Mesenteric fat pad (tissue), 1 donor: ENCODE data around the gene PPP2R2C. TPM values are rescaled to one million over a fixed set of nuclear protein-coding genes. Genes with fewer than 3 reads are reported as not detected.

Experiments
- DNase-seq: peaks from one replicate; pipeline ENCODE4 v3.0.0-alpha.2; 2020; ENCODE audit warnings: low spot score
- total RNA-seq: library from RNA; stranded (reverse); fragmentation: NEBNext Ultra II Directional; extraction: Animal tissue kit (Norgen Biotek cat#: 25700); gene quantifications from one replicate; pipeline ENCODE4 v1.2.1, GENCODE V29; 2021
- donor health status: DM: yes; HTN: yes; CAD: no.

PPP2R2C gene
- total RNA-seq, 1 donor from 2014 or later = 1.1 TPM

DNA sequence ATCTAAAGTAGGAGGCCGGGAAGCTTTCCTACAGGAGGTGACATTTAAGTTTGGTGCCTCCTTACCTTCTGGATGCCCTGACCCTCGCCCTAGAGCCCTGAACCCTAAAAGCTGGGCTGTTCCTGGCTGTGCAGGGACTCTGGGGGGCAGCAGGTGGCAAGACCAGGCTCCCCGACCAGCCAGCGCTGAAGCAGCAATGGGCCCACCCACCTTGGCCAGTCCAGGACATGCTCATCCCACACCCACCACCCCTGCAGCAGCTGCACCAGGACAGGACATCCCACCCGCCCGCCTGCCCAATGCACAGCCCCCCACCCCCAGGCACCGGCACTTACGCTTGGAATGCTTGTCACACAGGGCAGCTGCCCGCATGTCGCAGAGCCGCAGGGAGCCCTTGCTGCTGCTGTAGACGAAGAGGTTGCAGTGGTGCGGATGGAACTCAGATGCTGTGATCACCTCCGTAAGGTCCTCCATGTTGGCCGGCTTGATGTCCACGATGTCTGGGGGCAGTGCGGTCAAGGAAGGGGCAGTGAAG lies 124.8 kb downstream of the PPP2R2C start:
- DNase-seq = no peak

DNA sequence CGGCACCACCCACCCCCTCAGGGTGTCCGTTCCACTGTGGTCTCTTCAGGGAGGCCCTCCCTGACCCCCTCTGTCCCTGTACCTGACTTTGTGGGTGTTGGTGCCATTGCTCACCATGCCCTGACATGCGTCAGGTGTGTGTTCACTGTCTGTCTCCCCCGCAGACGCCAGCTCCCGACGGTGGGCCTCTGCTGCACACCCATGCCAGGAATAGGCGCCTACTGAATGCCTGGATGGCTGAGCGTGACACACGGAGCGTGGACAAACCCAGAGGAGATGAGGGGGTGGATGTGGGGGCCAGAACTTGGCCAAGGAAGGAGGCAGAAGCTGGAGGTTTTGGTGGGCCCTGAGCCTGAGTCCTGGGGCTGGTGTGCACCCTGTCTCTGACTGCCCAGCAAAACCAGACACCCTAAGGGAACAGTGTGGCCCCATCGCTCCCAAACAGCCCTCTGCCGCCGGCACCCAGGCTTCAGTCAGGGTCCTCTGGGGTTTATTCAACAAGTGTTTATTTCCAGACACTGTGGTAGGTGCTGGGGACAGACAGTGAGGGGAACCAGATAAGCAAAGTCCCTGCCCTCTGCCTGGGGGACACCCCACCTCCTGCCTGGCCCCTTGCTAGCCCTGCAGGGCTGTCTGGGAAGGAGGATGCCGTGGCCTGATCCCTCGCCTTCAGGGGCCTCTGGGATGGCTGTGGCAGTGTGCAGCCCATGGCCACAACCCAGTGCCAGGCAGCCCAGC lies 125.9 kb downstream of the PPP2R2C start:
- DNase-seq = no peak

DNA sequence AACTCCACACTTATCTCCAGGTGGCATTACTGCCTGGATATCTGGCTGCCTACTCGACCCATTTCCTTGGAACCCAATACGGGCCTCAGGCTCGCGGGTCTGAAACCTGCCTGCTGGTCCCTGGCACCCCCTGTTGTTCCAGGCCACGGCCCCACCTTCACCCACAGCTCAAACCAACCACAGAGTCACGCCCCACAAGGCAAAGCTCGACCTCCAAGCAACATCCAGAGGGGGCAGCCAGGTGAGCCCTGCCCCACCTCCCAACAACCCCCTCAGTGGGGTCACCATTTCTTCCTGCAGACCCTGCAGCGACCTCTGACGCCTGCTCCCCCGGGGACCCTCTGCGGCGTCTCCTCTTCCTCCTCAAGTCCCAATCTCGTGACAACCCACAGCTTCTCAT lies 126.5 kb downstream of the PPP2R2C start:
- no peak for DNase-seq

DNA sequence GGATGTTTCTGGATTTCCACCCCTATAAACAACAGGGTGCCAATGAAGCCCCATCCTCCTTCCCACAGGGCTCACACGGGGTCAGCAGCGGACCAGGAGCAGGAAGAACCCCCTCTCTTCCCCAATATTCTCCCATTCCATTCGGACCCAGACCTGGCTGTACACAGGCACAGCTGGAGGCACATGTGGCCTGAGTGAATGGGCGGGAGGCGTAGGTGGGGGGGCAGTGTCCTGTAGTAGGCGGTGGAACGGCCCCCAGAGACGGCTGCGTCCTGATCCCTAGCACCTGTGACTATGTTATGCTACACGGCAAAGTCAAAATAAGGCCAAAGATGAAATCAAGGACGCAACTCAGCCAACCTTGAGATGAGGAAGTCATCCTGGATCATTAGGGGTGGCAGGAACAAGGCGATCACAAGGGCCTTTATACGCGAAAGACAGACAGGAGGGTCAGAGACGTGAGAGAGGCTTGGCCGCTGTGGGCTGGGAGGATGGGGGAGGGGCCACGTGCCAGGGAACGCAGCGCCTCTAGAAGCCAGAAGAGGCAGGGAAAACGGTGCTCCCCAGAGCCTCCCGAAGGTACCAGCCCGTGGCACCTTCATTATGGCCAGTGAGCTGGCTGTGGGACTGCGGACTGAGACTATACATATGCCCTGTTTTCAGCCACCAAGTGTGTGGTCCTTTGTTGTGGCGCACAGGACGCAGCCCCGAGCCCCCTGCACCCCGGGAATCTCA lies 127.2 kb downstream of the PPP2R2C start:
- no peak for DNase-seq

DNA sequence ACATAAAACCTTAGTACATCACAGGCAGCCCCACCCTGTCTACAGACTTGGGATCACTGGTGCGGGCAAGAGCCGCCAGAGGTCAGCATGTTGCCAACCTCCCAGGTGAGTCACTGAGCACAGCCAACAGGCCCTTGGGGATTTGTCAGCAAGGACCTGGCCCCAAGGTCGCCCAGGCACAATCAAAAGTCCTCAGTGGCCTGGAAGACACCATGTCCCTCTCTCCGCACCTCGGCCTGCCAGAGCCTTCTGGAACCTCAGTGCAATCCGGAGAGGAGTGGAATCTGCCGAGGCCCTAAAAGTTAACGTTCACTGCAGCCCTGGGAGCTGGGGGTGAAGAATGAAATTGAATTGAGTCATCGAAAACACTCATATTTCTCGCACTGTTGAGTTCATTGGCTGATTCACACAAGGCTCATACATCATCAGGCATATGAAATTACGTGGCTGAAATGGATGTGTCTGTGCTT lies 128.4 kb downstream of the PPP2R2C start:
- no peak for DNase-seq

DNA sequence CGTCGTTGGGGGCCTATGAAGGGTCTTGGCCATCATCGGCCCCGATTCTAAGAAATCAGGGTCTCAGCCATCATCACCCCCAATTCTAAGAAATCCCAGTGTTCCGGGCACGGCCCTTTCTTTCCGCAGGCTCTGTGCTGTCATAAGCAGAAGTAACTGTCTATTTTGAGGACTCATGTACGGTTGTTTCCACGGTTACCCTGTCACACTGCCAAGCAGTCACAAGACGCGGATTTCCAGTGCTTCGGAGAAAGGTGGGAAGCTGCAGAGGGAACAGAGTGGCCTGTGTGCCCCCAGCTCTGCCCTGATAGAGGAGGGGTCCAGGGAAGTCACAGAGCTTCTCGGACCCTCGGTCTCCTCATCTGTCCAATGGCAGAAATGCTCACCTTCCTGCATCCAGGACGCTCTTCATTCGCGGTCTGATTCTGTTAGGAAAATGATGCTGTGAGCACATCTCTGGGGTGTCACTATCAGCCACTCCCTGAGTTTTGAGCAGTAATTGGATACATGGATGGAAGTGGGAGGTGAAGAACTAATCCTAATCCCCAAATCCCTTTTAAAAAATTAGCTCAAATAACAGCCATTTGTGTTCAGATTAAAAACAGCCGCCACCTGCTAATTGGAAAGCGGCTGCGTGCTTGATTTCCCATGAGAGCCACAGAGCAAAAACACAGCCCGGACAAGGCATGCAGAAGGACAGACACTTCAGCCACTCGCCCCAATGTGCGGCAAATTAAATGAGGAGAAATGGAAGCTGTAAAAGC lies 129.7 kb downstream of the PPP2R2C start:
- no peak for DNase-seq

DNA sequence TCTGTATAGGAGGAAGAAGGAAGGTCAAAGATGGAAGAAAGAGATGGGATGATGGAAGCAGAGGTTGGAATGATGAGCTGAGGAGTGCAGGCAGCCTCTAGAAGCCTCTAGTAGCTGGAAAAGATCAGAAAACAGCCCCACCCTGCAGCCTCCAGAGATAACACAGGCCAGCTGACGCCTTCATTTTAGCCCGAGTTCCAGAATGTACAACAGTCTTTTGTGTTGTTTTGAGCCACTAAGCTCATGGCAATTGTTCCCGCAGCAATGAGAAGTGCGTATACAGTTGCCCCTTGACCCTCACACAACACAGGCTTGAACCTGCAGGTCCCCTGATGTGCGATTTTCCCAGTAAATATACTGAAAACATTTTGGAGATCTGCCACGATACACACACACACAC lies 130.7 kb downstream of the PPP2R2C start:
- no peak for DNase-seq

DNA sequence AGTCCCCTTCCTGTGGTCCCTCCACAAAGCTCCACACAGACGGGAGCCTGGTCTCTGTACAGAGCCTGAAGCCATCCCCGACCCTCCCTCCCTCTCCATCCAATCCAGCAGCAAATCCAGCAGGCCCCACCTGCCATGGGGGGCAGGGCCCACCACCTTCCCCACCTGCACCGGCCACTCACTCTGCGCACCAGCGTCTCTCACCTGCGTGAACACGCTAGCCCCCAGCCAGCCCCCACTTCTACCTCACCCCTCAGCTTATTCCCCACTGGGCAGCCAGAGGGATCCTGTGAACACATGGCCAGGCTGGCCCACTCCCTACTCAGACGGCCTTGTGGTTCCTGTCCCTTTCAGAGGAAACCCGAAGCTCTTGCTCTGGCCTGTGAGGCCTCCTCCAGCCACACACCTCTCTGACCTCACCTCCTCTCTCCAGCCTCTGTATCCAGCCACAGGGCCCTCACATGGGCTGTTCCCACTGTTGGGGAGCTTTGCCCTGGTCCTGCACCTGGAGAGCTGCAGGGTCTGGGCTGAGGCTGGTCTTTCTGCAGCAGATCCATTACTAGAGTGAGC lies 131.9 kb downstream of the PPP2R2C start:
- DNase-seq = no peak

DNA sequence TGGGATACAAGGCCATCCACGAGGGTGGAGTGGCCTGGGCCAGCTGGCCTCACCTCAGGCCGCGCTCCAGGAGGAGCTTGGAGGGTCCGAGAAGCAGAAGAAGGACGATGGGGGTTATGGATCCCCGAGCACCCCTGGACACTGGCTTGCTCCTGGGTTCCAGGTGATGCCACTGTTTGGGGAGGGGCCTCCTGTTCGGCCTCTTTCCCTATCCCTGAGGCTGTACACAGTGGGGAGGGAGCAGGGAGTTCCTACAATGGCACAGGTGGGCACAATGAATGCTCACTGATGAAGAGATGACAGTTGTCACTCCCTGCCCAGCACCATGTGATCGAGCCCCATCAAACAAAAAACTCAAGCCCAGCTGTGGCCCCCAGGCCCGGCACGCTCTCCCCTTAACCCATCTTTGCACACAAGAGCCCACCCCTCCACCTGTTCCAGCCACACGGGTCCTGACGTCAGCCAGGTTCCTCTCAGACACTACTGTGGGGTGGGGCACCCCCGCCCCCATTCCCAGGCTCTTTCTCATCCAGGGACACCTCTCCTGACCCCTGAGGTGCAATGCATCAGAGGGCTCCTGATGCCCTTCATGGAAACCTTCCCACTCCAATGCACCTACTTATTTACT lies 132.5 kb downstream of the PPP2R2C start:
- no peak for DNase-seq

DNA sequence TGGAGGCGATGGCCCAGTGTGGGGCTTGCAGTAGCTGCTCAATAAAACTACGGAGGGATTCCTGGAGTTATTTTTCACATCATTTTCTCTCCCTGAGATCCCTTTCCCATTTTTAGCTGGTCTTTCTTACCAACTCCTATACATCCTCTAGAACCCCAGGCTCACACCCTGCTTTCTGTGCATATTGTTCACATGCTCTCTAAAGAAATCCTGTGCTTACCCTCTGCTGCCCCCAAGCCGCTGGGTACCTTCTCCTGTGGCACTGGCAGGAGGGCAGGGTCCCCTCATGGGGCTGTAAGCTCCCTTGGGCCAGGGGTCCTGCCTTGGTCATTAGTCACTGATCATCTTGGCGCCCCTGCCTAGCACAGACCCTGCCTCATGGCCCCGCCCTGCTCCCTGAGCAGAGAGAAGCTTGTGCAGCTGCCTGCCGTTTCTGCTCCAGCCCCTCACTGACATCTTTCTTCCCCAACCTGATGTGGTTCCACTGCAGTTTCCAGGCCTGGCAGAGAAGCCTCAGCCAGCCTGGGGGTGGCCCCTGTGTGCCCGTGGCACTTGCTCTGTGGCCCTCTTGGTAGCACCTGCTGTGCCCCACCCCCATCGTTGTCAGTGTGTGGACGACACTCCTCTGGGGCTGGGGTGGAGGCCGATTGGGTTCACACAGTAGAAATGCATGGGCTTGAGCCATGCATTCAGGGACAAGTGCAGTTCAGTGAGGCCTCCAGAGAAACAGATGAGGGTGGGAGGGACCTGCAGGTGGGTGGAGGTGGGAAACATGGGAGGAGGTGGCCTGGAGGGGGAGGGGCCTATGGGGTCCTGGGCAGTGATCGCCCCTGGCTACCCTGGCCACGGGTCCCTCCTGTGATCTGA lies 133.2 kb downstream of the PPP2R2C start:
- no peak for DNase-seq

DNA sequence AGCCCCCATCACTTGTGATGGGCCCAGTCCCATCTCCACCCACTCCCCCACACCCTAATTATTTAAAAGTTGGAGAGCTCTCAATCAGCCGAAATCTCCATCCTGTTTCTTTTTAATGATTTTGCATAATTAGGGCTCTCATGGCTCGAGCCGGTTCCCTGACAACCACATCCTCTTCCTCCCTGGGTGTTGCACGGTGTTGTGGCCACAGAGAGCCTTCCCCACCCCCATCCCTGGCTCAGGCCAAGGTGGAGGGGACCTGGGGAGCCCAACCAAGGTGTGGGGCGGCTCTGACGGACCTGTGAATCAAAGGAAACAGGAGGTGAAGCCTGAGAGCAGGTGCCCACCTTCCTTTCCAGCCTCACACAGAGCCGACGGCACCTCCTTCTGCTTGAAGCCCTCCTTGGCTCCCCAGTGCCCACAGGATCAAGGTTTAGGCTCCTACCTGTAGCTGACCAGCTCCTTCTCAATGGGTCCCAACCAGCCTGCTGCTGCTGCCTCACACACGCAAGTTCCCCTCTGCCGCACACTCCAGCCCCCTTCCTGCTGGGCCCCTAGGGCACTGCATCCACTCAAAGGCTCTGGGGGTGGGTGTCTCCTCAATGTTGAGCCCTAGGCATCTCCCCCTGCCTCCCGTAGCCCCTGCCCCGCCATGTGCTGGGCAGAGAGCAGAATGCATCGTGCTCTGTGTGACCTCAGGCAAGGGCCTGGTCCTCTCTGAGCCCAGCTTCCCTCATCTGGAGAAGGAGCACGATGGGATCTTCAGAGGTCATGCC lies 134.1 kb downstream of the PPP2R2C start:
- no peak for DNase-seq

DNA sequence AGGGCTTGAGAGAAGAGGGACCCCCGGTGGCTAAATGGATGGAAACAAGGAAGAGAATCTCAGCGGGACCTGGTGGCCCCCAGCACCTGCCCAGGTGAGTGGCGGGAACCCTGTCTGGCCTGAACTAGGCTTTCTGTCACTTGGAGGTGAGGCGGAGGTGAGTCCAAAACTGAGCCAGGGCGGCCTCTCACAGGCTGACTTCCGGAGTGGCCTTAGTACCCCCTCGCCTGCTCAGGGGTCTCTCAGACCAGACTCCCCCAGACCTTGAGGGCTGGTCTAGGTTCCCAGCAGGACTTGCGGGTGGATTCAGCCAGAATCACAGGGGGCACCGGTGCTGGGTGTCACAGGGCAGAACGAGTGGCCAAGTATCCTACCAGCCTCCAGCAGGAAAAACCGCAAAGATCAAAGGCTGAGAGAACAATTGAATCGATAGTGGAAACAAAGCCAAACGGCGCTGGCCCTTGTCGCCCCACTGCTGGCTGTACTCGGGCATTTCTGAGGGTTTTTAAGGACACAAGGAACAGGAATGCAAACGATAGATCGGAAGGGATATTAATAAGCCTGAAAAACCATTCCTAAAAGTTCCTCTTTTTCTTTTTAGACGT lies 135.0 kb downstream of the PPP2R2C start:
- no peak for DNase-seq

DNA sequence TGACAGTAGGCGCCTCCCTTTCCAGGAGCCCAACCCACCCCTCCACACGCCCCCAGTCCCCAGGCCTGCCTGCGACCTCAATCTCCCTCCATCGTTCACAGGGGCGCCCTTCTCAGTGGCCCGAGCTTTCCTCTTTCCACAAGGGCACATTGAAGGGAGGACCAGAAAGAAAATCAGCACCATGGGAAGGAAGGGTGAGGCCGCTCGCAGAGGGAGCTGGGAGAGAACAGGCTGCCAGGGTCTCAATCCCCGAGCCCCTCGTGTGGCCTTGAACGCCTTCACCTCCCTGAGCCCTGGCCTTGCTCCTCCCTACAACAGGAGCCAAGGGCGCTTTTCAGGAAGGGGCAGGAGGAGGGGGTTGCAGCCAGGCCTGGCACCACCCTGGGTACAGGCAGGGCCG lies 136.2 kb downstream of the PPP2R2C start:
- no peak for DNase-seq

DNA sequence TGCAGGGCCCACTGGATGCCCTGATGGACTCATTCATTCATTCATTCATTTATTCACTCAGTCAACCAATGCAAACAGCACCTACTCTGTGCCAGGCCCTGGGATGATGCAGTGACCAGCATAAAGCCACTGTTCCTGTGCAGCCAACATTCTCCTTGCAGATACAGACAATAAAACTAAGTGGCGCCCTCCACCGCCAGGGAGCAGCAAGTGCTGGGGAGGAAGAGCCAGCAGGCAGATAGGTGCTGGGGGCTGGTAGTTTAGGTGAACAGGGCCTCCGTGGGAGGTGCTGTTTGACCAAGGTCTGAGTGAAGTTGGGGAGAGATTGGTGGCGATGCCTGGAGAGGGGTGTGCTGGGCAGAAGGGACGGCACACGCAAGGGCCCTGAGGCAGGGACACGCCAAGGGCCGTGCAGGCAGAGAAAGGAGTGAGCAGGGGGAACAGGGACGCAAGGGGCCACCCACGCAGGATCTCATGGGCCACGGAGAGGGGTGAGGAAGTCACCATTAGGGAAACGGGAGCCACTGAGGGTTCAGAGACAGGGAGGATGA lies 137.3 kb downstream of the PPP2R2C start:
- no peak for DNase-seq

DNA sequence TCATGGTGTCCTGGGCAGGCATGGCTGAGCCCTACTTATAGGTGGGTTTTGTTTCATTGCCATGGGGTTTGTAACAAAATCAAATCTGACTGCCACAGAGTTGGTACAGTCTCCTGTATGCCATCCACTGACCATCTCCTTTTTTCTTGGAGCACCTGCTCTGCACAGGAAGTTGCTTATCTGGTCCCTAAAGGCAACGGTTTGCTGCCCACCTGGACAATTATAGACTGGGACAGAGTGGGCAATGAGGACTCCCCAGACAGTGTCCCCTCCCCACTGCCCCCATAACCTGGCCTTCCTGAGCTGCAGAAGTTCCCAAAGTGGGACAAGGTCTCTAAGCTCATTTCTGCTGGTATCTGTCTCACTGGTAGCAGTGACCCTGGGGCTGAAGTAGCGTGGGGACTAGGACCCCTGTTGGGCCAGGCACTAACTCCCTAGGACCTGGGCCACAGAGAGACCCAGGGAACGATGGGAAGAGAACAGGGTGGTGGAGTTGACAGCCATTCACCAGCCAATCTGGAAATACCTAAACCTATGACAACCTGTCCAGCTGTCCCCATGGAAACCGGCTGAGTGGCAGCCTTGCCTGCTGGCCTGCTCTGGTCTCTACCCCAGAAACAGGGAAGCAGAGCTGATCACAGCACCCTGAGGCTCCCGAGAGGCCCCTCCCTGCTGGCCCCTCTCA lies 138.1 kb downstream of the PPP2R2C start:
- no peak for DNase-seq

DNA sequence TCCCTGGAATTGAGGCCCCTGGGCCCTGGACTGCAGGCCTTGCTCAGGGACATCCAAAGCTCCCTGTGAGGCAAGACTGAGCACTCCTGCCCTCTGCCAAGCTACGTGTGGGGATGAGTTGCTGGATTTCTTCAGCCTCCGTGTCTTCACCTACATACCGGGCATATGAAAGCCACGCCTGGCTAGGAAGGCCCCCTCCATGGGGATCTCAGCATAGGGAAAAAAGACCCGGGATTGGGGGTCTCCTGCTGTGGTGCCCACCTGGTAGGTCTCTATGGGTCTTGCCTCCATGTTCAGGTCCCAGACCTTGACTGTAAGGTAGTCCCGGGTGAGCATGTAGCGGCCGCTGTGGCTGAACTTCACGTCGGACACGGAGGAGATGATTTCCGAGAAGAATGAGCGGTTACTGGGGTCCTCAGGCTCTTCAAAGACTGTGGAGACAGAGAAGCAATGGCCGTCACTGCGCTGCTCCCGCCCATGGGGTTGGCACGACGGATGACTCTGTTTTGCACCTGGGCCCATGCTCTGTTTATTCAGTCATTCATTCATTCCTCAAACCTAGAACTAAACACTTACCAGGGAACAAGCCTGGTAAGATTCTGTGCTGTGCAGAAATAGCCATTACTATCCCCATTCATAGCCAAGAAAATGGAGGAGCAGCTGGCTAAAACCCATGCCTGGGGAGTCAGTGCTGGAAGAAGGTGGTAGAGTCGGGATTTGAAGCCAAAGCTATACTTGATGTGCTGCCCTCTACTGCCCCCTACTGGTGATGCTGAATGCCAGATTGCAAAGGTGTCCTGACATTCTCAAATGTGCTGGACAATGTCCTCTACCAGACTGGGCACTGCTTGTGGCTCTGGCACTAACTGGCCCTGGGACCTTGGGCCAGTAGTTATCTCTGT lies 138.9 kb downstream of the PPP2R2C start:
- no peak for DNase-seq

DNA sequence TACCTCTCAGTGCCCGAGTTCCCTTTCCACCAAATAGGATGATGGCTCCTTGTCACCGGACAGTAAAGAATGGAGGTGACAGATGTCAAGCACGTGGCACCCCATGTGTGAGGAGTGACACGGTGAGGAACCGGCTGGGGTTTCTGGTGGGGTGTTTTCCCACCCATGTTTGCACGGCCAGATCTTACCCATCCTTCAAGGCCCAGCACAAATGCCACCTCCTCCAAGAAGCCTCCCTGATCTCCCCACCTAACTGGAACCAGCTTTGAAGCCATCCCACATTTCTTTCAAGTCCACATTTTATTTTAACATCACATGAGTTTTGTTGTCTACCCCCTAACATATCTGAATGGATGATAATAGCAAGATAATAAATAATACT lies 139.8 kb downstream of the PPP2R2C start:
- no peak for DNase-seq
